HG02623 (cell line): ENCODE results near the gene RERE.

Source experiments
- ATAC-seq: cut with Tn5 transposase; IDR thresholded peaks from one replicate; pipeline ENCODE4 v1.9.1; 2021; ENCODE audit warnings: moderate library complexity; ENCODE audit not compliant: unreplicated experiment

The RERE gene

GRCh38 chr1:8373581-8374241 lies 443.7 kb downstream of the RERE start:
- ATAC-seq = no peak

- ATAC-seq = no peak
Measured at GRCh38 chr1:8373125-8373524, 444.3 kb downstream of the RERE start.

- ATAC-seq = no peak
Measured at GRCh38 chr1:8371372-8371991, 446.0 kb downstream of the RERE start.

DNA sequence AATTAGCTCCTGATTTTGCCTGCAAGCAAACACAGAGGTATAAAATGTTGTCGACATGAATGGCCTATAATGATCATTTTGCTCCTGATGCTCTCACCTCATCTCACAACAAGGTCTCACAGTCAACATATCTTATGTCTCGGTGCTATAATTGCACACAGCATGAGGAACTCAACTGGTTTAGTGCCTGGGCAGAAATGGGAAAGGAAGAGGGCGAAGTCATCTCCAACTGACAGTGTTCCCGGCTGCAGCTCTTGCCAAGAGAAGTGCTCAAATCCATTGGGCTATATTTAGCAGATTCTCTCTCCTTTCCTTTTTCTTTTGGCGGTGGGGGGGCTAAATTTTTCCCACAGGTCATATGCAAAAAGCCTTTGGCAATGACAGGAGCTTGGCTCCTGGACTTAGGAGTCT lies 446.5 kb downstream of the RERE start:
- no peak for ATAC-seq

DNA sequence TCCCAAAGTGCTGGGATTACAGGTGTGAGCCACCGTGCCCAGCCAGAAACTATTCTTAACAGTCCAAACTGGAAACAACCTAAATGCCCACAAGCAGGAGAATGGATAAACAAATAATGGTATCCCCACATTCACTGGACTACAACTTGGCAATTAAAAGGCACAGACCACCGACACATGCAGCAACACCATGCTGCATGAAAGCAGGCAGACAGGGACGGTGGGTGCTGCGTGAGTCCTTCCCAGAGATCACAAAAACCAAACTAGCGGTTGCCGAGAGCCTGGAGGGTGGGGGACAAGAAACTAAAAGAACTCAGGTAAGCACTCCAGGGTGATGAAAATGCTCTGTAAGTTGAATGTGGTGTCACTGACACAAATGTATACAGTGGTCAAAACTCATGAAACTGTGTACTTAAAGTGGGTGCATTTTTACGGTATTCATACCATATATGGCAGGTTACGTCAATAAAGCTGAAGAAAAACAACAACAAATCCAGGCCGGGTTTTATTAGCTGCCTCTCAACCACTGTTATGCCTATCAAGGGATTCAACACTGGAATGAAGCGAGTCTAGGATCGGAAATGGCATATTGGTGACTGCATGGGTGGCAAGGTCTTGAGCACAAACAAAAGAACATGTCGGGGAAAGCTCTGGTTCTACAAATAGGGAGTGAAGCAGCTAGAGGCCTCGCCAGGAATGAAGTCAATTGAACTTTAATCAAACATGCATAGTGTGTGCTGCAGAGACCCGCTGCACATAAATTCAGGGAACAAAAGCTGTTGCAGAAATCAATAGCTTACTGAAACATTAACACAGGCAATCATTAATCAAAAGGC lies 447.2 kb downstream of the RERE start:
- no peak for ATAC-seq

DNA sequence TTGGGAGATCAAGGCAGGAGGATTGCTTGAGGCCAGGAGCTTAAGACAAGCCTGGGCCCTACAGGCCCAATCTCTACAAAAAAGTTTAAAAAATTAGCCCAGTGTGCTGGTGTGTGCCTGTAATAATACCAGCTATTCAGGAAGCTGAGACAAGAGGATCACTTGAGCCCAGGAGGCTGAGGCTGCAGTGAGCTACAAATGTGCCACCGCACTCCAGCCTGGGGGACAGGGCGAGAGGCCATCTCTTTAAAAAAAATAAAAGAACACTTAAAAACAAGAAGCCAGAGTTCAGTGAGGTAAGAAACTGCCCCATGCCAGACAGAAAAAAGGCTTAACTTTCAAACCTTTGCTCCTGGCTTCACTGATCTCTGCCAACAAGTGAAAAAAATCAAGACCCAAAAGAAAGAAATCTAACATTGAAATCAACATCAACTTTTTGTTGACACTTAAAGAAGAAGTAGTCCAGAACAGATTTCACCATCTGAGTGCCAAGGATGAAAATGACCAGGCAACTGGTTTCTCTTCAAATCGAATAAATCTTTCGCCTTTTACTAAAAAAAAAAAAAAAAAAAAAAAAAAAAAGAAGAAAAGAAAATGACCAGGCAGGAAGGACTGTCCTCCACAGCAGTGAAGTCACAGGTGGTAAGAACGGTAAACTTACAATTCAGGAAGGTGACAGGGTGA lies 448.3 kb downstream of the RERE start:
- ATAC-seq = no peak

GRCh38 chr1:8367571-8368194 lies 449.8 kb downstream of the RERE start:
- ATAC-seq = no peak

DNA sequence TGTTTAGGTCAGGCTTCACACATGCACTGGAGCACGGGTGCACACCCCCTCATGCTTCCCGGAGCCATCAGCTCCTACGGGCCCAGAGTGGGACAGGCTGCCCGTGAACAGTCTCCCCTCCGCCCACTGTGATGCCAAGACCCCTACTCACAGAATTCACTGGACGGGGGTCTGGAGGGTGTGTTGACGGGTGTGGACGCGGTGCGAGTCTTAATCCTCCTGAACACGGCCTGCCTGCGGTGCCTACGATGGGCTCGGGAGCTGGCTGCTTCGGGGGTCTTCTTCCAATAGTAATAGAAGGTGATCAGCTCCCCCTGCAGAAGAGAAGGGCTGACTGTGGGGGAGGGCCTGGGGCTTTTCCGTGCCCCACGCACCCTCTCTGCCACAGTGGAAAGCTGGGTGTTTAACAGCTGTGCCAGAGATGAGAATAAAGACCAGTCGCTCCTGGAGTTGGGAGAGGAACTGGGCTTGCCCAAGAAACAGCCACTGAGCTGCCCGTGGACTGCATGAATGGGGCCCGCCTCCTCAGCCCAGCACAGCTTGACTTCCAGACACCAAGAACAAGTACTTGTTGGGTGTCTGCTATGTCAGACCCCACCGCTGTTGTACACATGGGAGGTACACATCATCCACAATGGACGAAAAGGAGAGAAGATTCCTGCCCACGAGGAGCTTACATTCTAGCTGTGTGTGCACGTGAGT lies 451.6 kb downstream of the RERE start:
- no peak for ATAC-seq

- no peak for ATAC-seq
Measured at GRCh38 chr1:8364528-8365442, 452.7 kb downstream of the RERE start.

DNA sequence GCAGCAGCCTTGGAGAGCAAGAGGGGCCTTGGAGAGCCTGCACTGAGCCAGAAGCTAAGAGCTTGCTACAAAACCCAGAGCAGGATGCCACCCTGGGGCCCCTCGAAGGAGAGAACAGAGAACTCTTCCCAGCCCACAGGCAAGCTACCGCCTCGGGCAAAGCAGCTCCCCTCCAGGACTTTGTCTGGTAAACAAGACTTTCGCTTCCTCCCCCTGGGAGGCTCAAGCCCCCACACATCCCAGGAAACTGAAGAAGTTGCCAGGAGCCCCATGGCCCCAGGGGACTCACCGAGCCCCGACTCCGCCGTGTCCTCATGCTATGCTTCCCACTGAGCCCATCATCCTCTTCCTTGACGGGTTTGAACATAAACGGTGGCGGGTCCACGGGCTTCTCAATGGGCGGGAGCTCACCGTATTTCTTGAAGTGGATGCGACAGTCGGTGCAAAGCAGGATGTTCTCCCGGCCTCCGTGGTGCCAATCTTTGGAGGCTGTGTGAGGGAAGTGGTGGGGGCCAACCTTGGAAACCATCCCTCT lies 453.6 kb downstream of the RERE start:
- no peak for ATAC-seq

- ATAC-seq = no peak
Measured at GRCh38 chr1:8363186-8363766, 454.2 kb downstream of the RERE start.

DNA sequence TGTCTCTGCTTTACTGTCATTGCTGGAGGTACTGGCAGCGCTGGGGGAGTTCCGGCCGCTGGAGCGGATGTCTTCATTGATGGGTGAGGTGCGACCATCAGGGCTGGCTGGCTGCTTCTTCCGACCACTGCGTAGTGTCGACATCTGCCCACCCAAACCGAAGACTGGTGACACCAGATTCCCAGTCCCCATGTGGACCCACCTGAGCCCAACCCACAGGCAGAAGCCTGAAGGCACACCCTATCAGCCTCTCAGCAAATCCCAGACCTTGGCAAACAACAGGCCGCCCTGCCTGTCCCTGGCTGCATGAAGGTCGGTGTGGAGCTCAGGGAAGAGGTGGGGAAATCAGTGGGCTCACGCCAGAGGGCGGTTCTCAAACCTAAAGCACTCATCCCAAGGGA lies 454.7 kb downstream of the RERE start:
- no peak for ATAC-seq

DNA sequence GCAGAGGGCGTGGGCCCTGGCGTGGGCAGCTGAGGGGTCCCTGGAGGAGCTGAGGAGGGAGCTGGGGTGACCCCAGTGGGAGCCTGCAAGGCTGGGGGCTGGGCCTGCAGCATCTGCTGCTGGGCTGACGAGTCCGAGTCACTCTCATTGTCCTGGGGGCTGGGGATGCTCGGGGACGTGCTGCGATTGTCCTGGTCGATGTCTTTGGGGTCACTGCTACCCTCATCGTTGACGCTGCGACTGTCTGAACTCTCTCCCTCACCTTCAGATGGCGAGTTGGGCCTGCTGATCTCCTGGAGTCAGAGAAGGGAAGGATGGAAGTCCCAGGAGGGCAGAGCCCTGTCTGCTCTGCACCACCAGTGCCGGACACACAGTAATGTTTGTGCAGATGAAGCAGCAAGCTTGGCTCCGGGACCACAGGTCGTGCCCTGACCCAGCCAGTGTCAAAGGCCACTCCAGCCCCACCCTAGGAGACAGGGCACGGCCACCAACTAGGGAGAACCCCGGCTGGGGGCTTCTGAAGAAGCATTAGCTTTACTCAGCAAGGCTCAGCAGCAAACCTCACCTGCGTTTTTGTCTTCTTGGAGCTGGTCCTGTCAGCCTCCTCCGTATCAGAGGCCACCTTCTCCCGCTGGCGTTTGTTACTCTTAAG lies 456.1 kb downstream of the RERE start:
- no peak for ATAC-seq

DNA sequence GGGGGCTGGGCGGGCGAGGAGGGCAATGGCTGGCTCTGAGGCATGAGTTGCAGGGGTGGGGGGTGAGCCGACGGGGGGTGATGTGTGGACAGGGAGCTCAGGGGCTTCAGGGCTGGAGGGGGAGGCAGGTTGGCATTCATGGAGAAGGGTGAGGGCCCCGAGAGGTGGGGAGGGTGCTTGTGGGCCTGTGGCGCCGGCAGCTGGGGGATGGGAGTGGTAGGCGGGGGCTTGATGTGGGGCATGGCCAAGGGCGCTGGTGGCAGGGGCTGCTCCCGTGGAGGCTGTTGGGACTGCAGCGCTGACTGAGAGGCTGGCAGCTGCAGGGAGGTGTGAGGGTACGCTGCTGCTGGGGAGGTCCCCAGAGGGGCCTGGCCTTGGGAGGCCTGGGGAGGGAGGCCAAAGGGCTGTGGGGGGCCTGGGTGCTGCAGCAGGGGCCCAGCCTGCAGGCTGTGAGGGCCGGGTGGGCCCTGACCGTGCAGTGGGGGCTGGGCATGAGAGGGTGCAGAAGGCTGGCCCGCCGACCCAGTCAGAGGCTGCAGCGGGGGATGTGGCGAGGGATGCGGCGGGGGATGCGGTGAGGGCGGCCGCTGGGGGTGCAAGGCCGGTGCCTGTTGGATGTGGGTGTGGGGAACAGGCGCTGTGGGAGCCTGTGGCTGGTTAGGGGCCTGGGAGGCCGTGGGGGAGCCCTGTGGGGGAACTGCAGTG lies 456.8 kb downstream of the RERE start:
- ATAC-seq = no peak

GRCh38 chr1:8359617-8360481 lies 457.6 kb downstream of the RERE start:
- no peak for ATAC-seq

GRCh38 chr1:8358897-8359616 lies 458.4 kb downstream of the RERE start:
- no peak for ATAC-seq
